ENCODE results near the gene BANP.
"Not testable (repeated sequence)": the region's sequence is repeated elsewhere in the genome, so short reads cannot be mapped to it uniquely, and the experiment has no call there.

Gene BANP

GRCh38 chr16:88017587-88018101, 66.4 kb downstream of the BANP start:
- DNase-seq: no peak

DNA sequence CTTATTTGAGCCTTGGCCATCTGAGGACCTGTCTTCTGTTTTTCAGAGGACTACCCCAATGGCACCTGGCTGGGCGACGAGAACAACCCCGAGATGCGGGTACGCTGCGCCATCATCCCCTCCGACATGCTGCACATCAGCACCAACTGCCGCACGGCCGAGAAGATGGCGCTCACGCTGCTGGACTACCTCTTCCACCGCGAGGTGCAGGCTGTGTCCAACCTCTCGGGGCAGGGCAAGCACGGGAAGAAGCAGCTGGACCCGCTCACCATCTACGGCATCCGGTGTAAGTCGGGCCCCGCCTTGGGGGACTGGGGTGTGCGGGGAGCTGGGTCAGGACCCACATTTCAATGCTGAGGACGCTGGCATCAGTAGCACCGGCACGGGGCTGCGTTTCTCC, 67.1 kb downstream of the BANP start:
- not testable (repeated sequence) for DNase-seq

GRCh38 chr16:88019041-88019820, 68.0 kb downstream of the BANP start:
- DNase-seq: not testable (repeated sequence)

DNA sequence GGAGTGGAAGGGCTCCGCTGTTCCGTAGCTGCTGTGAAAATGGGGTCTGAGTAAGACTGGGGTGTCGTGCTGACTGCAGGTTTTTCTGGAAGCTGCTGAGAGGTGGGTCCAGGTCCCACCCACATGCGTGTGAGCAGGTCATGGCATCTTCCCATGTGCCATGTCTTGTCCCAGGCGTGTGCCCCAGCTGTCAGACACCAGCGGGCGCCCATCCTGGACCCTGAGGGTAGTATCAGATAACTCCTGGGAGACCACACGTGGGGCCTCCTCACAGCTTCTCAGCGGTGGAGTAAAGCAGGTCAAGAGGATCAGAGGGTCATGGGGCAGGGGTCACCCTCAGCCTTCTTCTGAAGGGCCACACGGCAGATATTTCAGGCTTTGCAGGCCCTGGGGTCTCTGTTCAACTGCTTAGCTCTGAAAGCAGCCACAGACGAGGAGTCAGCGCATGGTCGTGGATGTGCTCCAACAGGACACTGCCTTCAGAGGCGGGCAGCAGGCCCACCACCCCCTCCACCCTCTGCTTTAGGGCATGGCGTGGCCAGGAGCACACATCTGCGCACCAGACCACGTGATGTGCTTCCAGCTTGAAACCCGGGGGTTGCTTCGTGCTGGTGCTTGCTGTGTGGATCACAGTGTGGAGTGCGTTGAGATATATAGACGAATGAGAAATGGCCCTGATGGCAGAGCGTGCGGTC, 68.7 kb downstream of the BANP start:
- no peak for DNase-seq

GRCh38 chr16:88020516-88020885, 69.3 kb downstream of the BANP start:
- no peak for DNase-seq

- not testable (repeated sequence) for DNase-seq
These were observed 70.1 kb downstream of the BANP start for GRCh38 chr16:88021041-88021970.

DNA sequence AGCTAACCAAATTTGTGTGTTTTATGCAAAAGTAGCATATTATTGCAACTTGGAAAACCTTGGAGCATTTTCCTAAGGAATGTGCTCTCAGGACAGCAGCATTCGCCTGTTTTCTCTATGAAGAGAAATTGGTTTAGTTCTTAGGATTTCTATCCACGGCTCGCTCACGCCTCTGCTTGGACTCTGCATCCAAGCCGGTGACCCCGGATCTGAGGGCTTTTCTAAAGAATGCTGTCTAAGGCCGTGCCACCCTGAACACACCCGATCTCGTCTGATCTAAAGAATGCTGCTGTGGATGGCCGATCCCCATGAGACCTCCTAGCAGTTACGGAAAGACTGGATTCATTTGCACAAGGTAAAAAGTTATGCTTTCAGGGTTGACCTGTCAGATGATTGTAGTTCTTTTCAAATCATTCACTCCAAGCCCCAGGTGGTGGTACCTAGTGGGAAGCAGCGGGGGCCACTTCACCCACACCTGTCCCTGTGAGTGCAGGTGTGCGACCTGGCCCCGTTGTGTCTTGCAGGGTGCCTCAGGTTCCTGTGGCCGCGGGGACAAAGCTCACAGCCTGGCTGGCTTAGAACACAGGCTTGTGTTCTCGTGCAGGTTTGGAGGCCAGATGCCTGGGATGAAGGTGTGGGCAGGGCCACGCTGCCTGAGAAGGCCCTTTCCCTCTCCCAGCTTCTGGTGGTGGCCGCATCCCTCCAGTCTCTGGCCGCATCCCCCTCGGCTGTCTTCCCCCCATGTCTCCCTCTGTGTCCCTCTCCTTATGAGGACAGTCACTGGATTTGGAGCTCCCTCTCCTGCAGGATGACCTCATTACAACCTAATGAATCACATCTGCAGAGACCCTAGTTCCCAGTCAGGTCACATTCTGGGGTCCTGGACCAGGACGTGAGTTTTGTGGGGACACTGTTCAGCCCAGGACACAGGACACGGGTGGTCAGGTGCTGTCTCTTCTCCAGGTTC, 71.1 kb downstream of the BANP start:
- DNase-seq: no peak

DNA sequence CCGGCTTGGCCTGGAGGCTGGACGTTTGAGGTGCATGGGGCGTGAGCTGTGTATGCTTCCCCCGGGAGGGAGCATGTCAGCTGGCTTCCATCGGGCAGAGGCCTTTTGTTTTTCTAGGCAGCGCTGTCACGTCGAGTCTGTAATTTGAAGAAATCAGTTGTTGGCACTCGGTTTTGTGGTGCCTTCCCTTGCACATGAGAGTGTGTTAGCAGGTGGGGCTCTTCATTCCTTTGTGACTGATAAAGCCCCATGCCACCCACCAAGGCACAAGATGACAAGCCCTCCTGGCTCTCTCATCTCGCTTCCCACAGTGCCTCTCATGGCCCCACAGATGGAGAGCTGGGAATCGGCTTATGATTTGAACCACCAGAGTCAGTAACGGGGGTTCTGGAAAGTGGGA, 72.1 kb downstream of the BANP start:
- DNase-seq: no peak

DNA sequence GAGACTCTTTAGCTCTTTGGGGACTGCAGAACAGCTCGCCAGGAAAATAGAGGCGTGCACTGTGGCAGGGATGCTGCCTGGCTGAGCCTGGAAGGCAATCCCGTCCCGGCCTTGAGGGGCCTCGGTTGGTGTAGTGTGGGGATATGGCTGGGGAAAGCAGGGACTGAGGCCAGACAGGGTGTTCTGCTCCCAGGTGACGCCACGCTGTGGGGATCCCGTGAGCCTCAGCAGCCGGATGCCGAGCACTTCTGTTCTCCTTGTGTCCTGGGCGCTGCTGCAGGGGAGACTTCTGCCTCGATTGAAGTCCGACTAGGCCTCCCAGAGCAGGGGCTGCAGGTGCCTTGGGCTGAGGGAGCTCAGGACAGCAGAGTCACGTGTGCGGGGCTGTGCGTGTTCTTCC, 72.6 kb downstream of the BANP start:
- DNase-seq: no peak

GRCh38 chr16:88024491-88025085, 73.4 kb downstream of the BANP start:
- DNase-seq: not testable (repeated sequence)

GRCh38 chr16:88025086-88025492, 73.9 kb downstream of the BANP start:
- DNase-seq: peak; percentile 26 to 32

- not testable (repeated sequence) for DNase-seq
These were observed 74.8 kb downstream of the BANP start for GRCh38 chr16:88025828-88026555.

DNA sequence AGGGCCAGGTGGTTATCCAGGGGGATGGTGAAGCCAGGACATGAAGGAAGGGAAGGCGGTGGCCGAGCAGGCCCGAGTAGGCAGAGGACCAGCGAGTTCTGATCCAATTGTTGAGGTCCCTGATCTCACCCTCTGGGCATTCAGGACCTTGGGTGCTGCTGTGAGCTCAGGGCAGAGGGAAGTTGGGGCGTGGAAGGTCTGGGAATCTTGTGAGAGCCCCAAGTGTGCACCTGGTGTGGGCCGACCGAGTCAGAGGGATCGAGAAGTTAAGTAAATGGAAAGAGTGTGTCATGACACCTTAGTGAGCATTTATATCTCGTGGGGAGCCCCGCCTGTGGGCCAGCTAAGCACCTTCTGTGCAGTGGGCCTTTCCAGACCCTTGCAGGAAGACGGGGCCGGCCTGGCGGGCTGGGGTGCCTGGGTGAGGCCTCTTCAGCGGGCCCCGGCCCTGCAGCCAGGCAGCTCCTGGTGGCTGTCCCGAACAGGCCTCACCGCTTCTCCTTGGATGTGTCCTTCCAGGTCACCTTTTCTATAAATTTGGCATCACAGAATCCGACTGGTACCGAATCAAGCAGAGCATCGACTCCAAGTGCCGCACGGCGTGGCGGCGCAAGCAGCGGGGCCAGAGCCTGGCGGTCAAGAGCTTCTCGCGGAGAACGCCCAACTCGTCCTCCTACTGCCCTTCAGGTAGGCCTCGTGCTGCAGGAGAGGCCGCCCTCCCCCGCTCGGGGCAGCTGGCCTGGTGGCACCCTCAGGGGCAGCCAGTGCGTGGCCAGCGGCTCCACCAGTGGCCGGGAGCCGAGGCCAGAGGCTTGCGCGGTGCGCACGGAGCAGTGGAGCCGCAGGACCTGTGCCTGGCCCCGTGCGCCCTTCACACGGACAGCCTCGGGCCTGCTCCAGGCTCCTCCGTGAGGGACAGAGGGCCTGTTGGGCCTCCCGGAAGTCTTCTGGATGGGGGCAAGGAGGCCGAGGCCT, 76.0 kb downstream of the BANP start:
- DNase-seq: no peak

GRCh38 chr16:88028177-88028930, 77.1 kb downstream of the BANP start:
- not testable (repeated sequence) for DNase-seq

- DNase-seq: no peak
These were observed 79.3 kb downstream of the BANP start for GRCh38 chr16:88030498-88030897.

DNA sequence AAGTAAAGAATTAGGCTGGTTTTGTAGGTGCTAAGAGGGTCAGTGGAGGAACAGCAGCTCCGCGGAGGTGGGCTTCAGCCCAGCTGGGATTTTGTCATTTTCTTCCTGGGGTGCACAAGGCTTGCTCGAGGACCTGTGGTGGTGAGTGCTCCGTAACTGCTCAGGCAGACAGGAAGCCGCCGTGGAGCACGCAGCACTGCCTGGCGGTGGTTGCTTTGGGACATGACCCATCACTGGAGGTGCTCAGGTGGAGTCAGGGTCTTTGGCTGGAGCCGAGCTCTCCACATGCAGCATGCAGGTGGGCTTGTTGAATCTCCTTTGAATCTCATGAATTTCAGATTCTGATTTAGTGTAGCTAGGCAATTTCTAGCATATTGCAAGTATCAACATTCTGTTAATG, 79.7 kb downstream of the BANP start:
- not testable (repeated sequence) for DNase-seq

GRCh38 chr16:88033003-88033740, 81.9 kb downstream of the BANP start:
- not testable (repeated sequence) for DNase-seq

- no peak for DNase-seq
These were observed 83.5 kb downstream of the BANP start for GRCh38 chr16:88034770-88035169.

Data from activated CD4-positive, alpha-beta T cell treated with anti-CD3 and anti-CD28 coated beads, Interleukin-2, amount 50 U/mL, for 4 hours (primary cell).